VCaP (cell line): ENCODE data around the gene NFIA.

ENCODE experiments used
- H3K27ac ChIP-seq: fragments of 450-650 bp; 2 replicates; pipeline ENCODE4 v1.5.1; 2017
- TF ChIP-seq, protein P1 (sequence below): fragments of 450-650 bp; conservative IDR thresholded peaks from 2 replicates; pipeline ENCODE4 v1.5.1; 2017; ENCODE audit warnings: mild to moderate bottlenecking, moderate library complexity

Gene NFIA

DNA sequence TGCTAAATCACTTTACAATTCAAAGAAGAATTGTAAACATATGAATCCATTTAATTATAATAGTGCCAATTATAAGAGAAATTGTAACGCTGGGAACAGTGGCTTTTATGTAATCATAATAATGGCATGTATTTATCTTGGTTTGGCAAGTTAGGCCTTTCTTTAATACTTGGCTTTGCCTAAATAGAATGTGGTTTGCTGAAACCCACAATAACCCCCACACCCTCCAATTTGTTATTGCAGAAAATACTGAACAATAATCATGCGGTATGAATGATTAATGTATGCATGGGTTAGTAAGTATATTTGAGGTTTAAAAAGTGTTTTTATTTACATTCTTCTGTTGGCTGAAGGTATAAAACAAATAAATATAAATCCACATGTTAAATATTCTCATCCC lies 138.2 kb downstream of the NFIA start:
- H3K27ac ChIP-seq: no peak overlapping the region
- TF ChIP-seq, protein P1, sequence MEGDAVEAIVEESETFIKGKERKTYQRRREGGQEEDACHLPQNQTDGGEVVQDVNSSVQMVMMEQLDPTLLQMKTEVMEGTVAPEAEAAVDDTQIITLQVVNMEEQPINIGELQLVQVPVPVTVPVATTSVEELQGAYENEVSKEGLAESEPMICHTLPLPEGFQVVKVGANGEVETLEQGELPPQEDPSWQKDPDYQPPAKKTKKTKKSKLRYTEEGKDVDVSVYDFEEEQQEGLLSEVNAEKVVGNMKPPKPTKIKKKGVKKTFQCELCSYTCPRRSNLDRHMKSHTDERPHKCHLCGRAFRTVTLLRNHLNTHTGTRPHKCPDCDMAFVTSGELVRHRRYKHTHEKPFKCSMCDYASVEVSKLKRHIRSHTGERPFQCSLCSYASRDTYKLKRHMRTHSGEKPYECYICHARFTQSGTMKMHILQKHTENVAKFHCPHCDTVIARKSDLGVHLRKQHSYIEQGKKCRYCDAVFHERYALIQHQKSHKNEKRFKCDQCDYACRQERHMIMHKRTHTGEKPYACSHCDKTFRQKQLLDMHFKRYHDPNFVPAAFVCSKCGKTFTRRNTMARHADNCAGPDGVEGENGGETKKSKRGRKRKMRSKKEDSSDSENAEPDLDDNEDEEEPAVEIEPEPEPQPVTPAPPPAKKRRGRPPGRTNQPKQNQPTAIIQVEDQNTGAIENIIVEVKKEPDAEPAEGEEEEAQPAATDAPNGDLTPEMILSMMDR: no peak

DNA sequence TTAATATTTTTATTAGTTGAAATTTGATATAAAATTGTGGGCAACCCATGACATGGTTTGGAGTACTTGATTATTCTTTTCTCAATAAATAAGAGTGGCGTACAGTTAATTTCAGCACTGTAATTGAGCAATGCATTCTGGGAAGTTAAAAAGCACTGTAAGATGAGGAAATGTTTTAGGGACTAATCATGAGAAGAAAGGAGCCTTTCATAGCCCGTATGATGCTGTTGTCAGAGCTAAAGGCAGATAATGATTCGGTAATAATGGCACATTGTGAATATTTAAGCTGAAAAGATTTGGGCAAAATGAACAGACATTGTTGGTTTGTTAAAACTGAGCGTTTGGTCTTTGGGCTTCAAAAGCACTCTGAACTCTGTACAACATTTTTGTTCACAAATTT lies 139.3 kb downstream of the NFIA start:
- H3K27ac ChIP-seq: no peak overlapping the region
- TF ChIP-seq, protein P1: no peak

DNA sequence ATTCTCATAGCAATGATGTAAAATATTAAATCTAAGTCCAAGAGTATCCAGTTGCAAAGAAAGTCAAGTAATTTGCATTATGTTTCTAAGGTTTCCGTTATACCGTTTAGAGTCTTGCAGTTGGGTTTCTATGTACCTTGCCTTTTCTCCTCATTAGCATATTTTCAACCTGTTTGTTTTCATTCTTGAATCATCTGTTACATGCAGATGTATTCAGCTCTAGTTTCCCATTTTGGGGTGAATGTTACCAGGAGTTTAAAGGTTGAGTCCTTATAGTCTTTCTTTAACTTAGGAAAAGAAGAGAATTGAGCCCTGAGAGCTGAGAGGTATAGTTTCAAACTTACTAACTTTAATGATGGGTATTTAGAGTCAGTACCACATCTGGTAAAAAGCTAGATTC lies 139.9 kb downstream of the NFIA start:
- TF ChIP-seq, protein P1: no peak
- no peak overlapping the region for H3K27ac ChIP-seq

DNA sequence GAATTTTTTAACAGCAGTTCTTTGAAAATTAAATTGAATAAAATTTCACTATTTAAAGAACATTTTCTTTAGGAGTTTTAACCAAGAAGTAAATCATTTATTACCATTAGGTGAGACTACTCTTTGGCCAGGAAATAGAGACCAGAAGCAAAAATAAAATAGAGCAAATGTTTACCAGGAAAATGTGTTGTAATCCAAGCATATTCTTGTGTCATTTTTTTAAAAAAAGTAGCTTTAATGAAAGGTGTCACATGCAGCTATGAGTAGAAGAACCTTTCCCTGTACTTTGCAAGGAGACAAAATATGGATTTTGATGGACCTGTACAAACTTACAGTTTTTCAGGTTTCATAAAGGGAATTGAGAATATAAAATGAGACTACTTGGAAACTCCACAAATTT lies 140.8 kb downstream of the NFIA start:
- H3K27ac ChIP-seq: no peak overlapping the region
- TF ChIP-seq, protein P1: no peak

DNA sequence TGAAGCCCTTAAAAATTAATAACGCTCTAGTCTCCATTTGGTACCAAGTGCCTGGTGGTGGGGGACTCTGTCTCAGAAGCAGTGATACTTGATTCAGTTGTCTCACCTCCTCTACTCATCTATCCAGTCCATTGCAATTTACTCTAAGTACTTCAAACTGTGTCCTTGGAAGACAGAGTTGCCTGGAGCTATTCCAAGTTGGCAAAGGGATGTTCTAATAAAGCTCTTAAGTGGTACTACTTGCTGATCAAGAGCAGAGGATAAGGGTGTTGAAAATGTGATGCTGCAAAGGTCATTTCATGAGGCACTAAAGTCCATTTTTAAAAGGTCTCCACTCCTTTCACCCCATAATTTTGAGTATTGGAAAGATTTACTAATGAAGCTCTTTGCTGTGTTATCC lies 142.2 kb downstream of the NFIA start:
- TF ChIP-seq, protein P1: no peak
- no peak overlapping the region; the same call in 1 of the 2 replicates for H3K27ac ChIP-seq

DNA sequence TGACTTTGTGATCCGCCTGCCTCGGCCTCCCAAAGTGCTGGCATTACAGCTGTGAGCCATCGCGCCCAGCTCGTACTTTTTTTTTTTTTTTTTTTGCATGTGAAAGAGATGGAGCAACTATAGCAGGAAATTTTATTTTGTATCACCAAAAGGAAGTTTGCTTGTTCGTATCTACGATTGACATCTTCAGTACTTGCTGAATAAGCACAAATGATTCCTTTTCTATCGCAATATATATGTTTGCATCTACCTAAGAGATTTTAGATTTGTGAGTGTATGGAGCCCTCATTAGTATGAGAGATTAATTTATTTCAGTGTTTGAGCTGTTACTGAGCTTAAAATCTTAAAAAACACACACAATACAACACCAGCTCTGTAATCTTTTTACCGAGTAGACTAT lies 143.1 kb downstream of the NFIA start:
- no peak overlapping the region for H3K27ac ChIP-seq
- TF ChIP-seq, protein P1: no peak

DNA sequence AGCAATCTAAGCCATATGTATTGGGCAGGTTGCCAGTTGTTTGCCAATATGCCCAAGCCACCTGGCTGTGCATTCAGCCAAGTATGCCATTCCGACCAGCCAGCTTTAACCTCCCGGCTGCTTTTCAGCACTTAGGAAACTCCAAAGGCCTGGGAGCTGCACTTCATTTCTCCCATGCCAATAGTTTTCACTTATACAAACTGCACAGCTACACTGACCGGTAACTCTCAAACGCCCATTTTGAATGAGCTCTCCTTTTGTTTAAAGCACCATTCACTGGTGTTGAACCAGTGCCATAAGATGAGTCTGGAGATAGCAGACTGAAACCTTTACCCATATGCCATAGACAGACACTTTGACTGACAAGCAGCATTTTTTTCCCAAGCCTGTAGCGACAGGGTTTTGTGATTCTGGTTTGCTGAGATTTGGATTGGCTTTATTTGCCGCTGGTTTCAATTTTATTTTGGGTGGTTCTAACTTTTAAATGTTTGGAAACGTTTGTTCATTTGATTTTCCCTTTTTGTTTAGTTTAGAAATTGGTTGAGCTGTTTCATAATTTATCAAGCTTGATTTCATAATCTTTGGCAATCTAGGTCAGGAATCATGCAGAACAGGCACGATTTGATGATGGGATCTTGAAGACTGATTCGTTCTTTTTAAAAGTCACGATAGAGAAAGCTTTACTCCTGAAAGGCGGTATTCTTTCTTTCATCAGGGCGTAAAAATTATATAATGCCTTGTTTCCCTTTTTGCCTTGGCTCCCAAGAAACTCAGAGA lies 144.6 kb downstream of the NFIA start:
- TF ChIP-seq, protein P1: no peak

More for the DNA sequence above, 144.6 kb downstream of the NFIA start:
- peak overlapping the region; percentile 18; the same call in 1 of the 2 replicates for H3K27ac ChIP-seq
